K562 (cell line): Measurements from ENCODE around the gene OSGEP. TPM values are rescaled to one million over a fixed set of nuclear protein-coding genes. Genes with fewer than 3 reads are reported as not detected.

Experiments used
- CCAR2 ChIP-seq: fragments of 200-400 bp; formaldehyde crosslinking; IDR thresholded peaks from 2 replicates; pipeline ENCODE4 v1.6.1; 2017; ENCODE audit warnings: mild to moderate bottlenecking, low read depth, low read length
- DLX4 ChIP-seq: fragments of 250-450 bp; sonication (Bioruptor Pico); IDR thresholded peaks from 2 replicates; pipeline ENCODE4 v1.6.1; 2021; ENCODE audit warnings: mild to moderate bottlenecking
- FOXA3 ChIP-seq, 2 experiments: fragments of 450-650 bp in 1 of 2; sonication (generic) in 1 of 2; formaldehyde crosslinking; IDR thresholded peaks in 1 of 2; conservative IDR thresholded peaks in 1 of 2; 2 replicates each; pipeline versions ENCODE4 v1.4.0 to v1.8.0; 2020 to 2022; ENCODE audit warnings: mild to moderate bottlenecking in 2 of 2, missing genetic modification reagents in 1 of 2
- GTF2B ChIP-seq: IDR thresholded peaks from 2 replicates; pipeline ENCODE4 v1.6.1; 2011; ENCODE audit not compliant: insufficient read length; ENCODE audit errors: extremely low read depth
- HDAC6 ChIP-seq: IDR thresholded peaks from 2 replicates; pipeline ENCODE4 v1.6.1; 2012; ENCODE audit warnings: low read depth, mild to moderate bottlenecking, control low read depth, inconsistent platforms, low read length, moderate library complexity
- HOXB6 ChIP-seq: fragments of 250-450 bp; sonication (Bioruptor Pico); IDR thresholded peaks from 2 replicates; pipeline ENCODE4 v1.5.1; 2022; ENCODE audit warnings: mild to moderate bottlenecking, borderline replicate concordance
- IRF1 ChIP-seq: sonication (generic); formaldehyde crosslinking; IDR thresholded peaks from 2 replicates; pipeline ENCODE4 v1.8.0; 2022; ENCODE audit warnings: missing genetic modification reagents, mild to moderate bottlenecking, borderline replicate concordance
- LEF1 ChIP-seq: fragments of 450-650 bp; IDR thresholded peaks from 2 replicates; pipeline ENCODE4 v1.6.1; 2016; ENCODE audit warnings: mild to moderate bottlenecking
- POLR2A ChIP-seq: fragments of 450-650 bp; conservative IDR thresholded peaks from 2 replicates; pipeline ENCODE4 v1.6.1; 2016
- SIN3A ChIP-seq, 2 experiments: fragments of 150-350 bp in 1 of 2; IDR thresholded peaks; 2 replicates each; pipeline ENCODE4 v1.6.1; 2011 to 2016; ENCODE audit warnings: borderline replicate concordance in 2 of 2, low read depth in 2 of 2, low read length in 2 of 2, mild to moderate bottlenecking in 2 of 2, moderate library complexity in 2 of 2; ENCODE audit not compliant: control insufficient read depth in 1 of 2
- SMAD4 ChIP-seq: fragments of 250-450 bp; sonication (Bioruptor Pico); conservative IDR thresholded peaks from 2 replicates; pipeline ENCODE4 v1.8.0; 2021; ENCODE audit warnings: inconsistent platforms, mild to moderate bottlenecking, moderate library complexity
- SRF ChIP-seq, 2 experiments: fragments of 250-450, 450-650 bp in 1 of 2; sonication (Bioruptor Pico) in 1 of 2; sonication (generic) in 1 of 2; formaldehyde crosslinking; IDR thresholded peaks; 2 replicates each; pipeline versions ENCODE4 v1.5.0 to v1.5.1; 2020 to 2022; ENCODE audit warnings: mild to moderate bottlenecking in 1 of 2, missing genetic modification reagents in 1 of 2
- TAF1 ChIP-seq: IDR thresholded peaks from 2 replicates; pipeline ENCODE4 v1.6.1; 2011; ENCODE audit warnings: mild to moderate bottlenecking, low read length, moderate library complexity; ENCODE audit not compliant: insufficient read depth, control insufficient read depth, severe bottlenecking; ENCODE audit errors: extremely low read depth
- TAL1 ChIP-seq: fragments of 450-650 bp; IDR thresholded peaks from 2 replicates; pipeline ENCODE4 v1.6.1; 2016; ENCODE audit warnings: mild to moderate bottlenecking
- YY1 ChIP-seq, 3 experiments: IDR thresholded peaks; 2 replicates each; pipeline ENCODE4 v1.6.1; 2011; ENCODE audit warnings: low read length in 2 of 3, mild to moderate bottlenecking in 2 of 3, moderate library complexity in 2 of 3, borderline replicate concordance in 1 of 3, control low read depth in 1 of 3, low read depth in 1 of 3; ENCODE audit not compliant: insufficient read depth in 3 of 3, insufficient replicate concordance in 2 of 3, control insufficient read depth in 1 of 3, insufficient read length in 1 of 3; ENCODE audit errors: extremely low read depth in 1 of 3
- ZBED1 ChIP-seq: IDR thresholded peaks from 2 replicates; pipeline ENCODE4 v1.6.1; 2014
- ZFP91 ChIP-seq: sonication (generic); formaldehyde crosslinking; IDR thresholded peaks from 2 replicates; pipeline ENCODE4 v1.8.0; 2022; ENCODE audit warnings: mild to moderate bottlenecking, missing genetic modification reagents
- ZKSCAN1 ChIP-seq: fragments of 150-350 bp; IDR thresholded peaks from 2 replicates; pipeline ENCODE4 v1.6.1; 2016; ENCODE audit warnings: low read depth, low read length
- ZNF175 ChIP-seq: fragments of 200-800 bp; sonication (Bioruptor generic); IDR thresholded peaks from 2 replicates; pipeline ENCODE4 v1.6.1; 2016; ENCODE audit warnings: low read depth, mild to moderate bottlenecking, missing genetic modification characterization, missing compliant biosample characterization
- ZNF398 ChIP-seq: fragments of 250-450 bp; sonication (Bioruptor Pico); IDR thresholded peaks from 2 replicates; pipeline ENCODE4 v1.8.0; 2021; ENCODE audit warnings: moderate library complexity, mild to moderate bottlenecking, inconsistent platforms
- polyA plus RNA-seq, 8 experiments: library from polyadenylated mRNA; depleted of rRNA in 4 of 8; stranded (reverse) in 5 of 8; unstranded in 3 of 8; fragments of >200 nt; fragmentation: Nextera tagmentation in 2 of 8; fragmentation: Illumina TruSeq in 1 of 8; extraction: Ambion mirVana in 2 of 8; extraction: Trizol in 1 of 8; gene quantifications; 2 replicates each; pipeline versions ENCODE4 v1.2.1 to v1.2.3, GENCODE V29; 2011 to 2014; ENCODE audit warnings: inconsistent platforms in 1 of 8, missing spikeins in 1 of 8
- total RNA-seq, 7 experiments: library from RNA; depleted of rRNA in 6 of 7; stranded (reverse); fragments of >200 nt in 6 of 7; fragmentation: Illumina TruSeq in 2 of 7; extraction: Trizol in 2 of 7; gene quantifications; 2 replicates each; pipeline versions ENCODE4 v1.2.1 to v1.2.3, GENCODE V29; 2011 to 2021; ENCODE audit warnings: low replicate concordance in 1 of 7

The OSGEP gene
- total and polyA plus RNA-seq, 9 of the 15 experiments (the other 6 are each of a cell fraction or from before 2014, with no cell fraction given): 32.1 to 59.2 (median 44.1) TPM

- TF ChIP-seq SMAD4 (CRISPR knock-in tag): no peak
- peak; percentile 34 for TF ChIP-seq TAF1
- no peak for TF ChIP-seq IRF1 (CRISPR knock-in tag)
- TF ChIP-seq ZNF398: no peak
- TF ChIP-seq HDAC6: no peak
- TF ChIP-seq FOXA3 (CRISPR knock-in tag; conservative IDR thresholded peaks at IDR 0.05 in 1 of 2, IDR thresholded peaks at IDR 0.05 in 1 of 2): no peak
- TF ChIP-seq GTF2B: no peak
- no peak for TF ChIP-seq CCAR2
- peak in 1 of 2 experiments; percentile 11; a peak in 1 of 4 replicates for TF ChIP-seq SIN3A (IDR thresholded peaks at IDR 0.05; ENCODE audit: borderline replicate concordance in 2 of 2, control insufficient read depth in 1 of 2, low read depth in 2 of 2, low read length in 2 of 2)
- no peak for TF ChIP-seq ZKSCAN1
- TF ChIP-seq ZNF175: no peak
- no peak for TF ChIP-seq DLX4 (CRISPR knock-in tag)
- TF ChIP-seq YY1 (IDR thresholded peaks at IDR 0.05; ENCODE audit: borderline replicate concordance in 1 of 3, control insufficient read depth in 1 of 3, extremely low read depth in 1 of 3, insufficient read depth in 3 of 3, insufficient read length in 1 of 3, insufficient replicate concordance in 2 of 3, low read depth in 1 of 3, low read length in 2 of 3): peak in 2 of 3 experiments; percentile 17 to 83
- TF ChIP-seq TAL1: no peak
- TF ChIP-seq ZBED1: no peak
- TF ChIP-seq POLR2A: peak; percentile 85
- TF ChIP-seq ZFP91 (CRISPR knock-in tag): no peak
- peak; percentile 91 for TF ChIP-seq LEF1
- peak in 1 of 2 experiments; percentile 56; a peak in 1 of 4 replicates for TF ChIP-seq SRF (CRISPR knock-in tag; IDR thresholded peaks at IDR 0.05)
- TF ChIP-seq HOXB6 (CRISPR knock-in tag): no peak
These were observed 6.9 kb upstream of the OSGEP start, which contains the start of gene PIP4P1 (continued) for GRCh38 chr14:20461225-20462141.
